Loucy (cell line): Measurements from ENCODE around the gene GRIN3B.
A peak's percentile ranks its signal among the peaks of the same experiment; 100 is the strongest.
"Not testable (repeated sequence)": the region's sequence is repeated elsewhere in the genome, so short reads cannot be mapped to it uniquely, and the experiment has no call there.

Source experiments
- H2AFZ ChIP-seq: fragments of 200-600 bp; sonication (generic); 2 replicates; pipeline ENCODE4 v1.6.0; 2016; ENCODE audit warnings: antibody characterized with exemption, mild to moderate bottlenecking, low read length, moderate library complexity
- H3F3A ChIP-seq: fragments of 200-600 bp; 2 replicates; pipeline ENCODE4 v1.6.0; 2016; ENCODE audit warnings: antibody characterized with exemption, low read depth, mild to moderate bottlenecking
- H3K27me3 ChIP-seq: fragments of 200-600 bp; sonication (generic); 2 replicates; pipeline ENCODE4 v1.6.1; 2014; ENCODE audit warnings: low read length, mild to moderate bottlenecking; ENCODE audit not compliant: insufficient read depth, poor library complexity, severe bottlenecking
- H3K36me3 ChIP-seq: fragments of 200-600 bp; sonication (generic); 2 replicates; pipeline ENCODE4 v1.6.1; 2016; ENCODE audit warnings: low read length; ENCODE audit not compliant: insufficient read depth
- H3K4me1 ChIP-seq: fragments of 200-600 bp; sonication (generic); 2 replicates; pipeline ENCODE4 v1.5.1; 2014; ENCODE audit warnings: low read length, mild to moderate bottlenecking; ENCODE audit not compliant: insufficient read depth, poor library complexity, severe bottlenecking
- H3K4me2 ChIP-seq: fragments of 200-600 bp; sonication (generic); 2 replicates; pipeline ENCODE4 v1.6.0; 2014; ENCODE audit warnings: antibody characterized with exemption, low read length, low read depth, mild to moderate bottlenecking; ENCODE audit not compliant: poor library complexity, severe bottlenecking
- H3K4me3 ChIP-seq: fragments of 200-600 bp; sonication (generic); 2 replicates; pipeline ENCODE4 v1.5.1; 2014; ENCODE audit warnings: low read length, mild to moderate bottlenecking, mixed read lengths; ENCODE audit not compliant: poor library complexity, severe bottlenecking
- H3K79me2 ChIP-seq: fragments of 200-600 bp; sonication (generic); 2 replicates; pipeline ENCODE4 v1.6.1; 2014; ENCODE audit warnings: low read length; ENCODE audit not compliant: insufficient read depth
- H3K9ac ChIP-seq: fragments of 200-600 bp; sonication (generic); 2 replicates; pipeline ENCODE4 v1.6.0; 2014; ENCODE audit warnings: mild to moderate bottlenecking, low read depth, low read length, moderate library complexity; ENCODE audit not compliant: poor library complexity, severe bottlenecking
- H3K9me2 ChIP-seq: fragments of 200-600 bp; sonication (generic); replicated peaks from 2 replicates; pipeline ENCODE4 v1.6.1; 2016; ENCODE audit warnings: low read depth, low read length, mixed read lengths
- H3K9me3 ChIP-seq: fragments of 200-600 bp; sonication (generic); 2 replicates; pipeline ENCODE4 v1.6.1; 2014; ENCODE audit warnings: mild to moderate bottlenecking, antibody characterized with exemption, low read length, low read depth; ENCODE audit not compliant: insufficient read depth
- H4K20me1 ChIP-seq: fragments of 200-600 bp; sonication (generic); 2 replicates; pipeline ENCODE4 v1.6.0; 2014; ENCODE audit warnings: antibody characterized with exemption, low read length, mild to moderate bottlenecking; ENCODE audit not compliant: insufficient read depth, poor library complexity, severe bottlenecking
- CTCF ChIP-seq: fragments of 200-600 bp; sonication (generic); conservative IDR thresholded peaks from 2 replicates; pipeline ENCODE4 v1.5.1; 2014; ENCODE audit warnings: mild to moderate bottlenecking, antibody characterized with exemption, low read length
- EZH2phosphoT487 ChIP-seq: fragments of 200-600 bp; IDR thresholded peaks from 2 replicates; pipeline ENCODE4 v1.6.1; 2018; ENCODE audit warnings: antibody characterized with exemption, mild to moderate bottlenecking, moderate library complexity, borderline replicate concordance

The GRIN3B gene

GRCh38 chr19:1019980-1020867, 20.0 kb downstream of the GRIN3B start:
- Histone ChIP-seq H4K20me1 (peaks cover 55% of the 10 kb centered on the region), H3K4me3 (peak overlapping the region; percentile 99), H2AFZ (no peak overlapping the region), H3K4me1 (peaks cover 26% of the 10 kb centered on the region), H3K9me2 (no peaks in the 10 kb centered on the region), H3K9ac (peak overlapping the region; percentile 97), H3K27me3 (peaks cover 4% of the 10 kb centered on the region), H3F3A (peaks cover 13% of the 10 kb centered on the region; the same call in 1 of the 2 replicates), H3K79me2 (peaks cover 57% of the 10 kb centered on the region), H3K4me2 (peak overlapping the region; percentile 97), H3K9me3 (no peaks in the 10 kb centered on the region), H3K36me3 (no peaks in the 10 kb centered on the region)
- TF ChIP-seq CTCF (no peak), EZH2phosphoT487 (no peak)

- peaks cover 4% of the 10 kb centered on the region for H3K27me3 ChIP-seq
- H3K36me3 ChIP-seq, result no peaks in the 10 kb centered on the region
- H3K9me2 ChIP-seq, result no peaks in the 10 kb centered on the region
- peaks cover 48% of the 10 kb centered on the region for H4K20me1 ChIP-seq
- H3F3A ChIP-seq, result peaks cover 15% of the 10 kb centered on the region; the same call in 1 of the 2 replicates
- H3K4me1 ChIP-seq, result peaks cover 26% of the 10 kb centered on the region
- H3K9me3 ChIP-seq, result no peaks in the 10 kb centered on the region
- peak within 1 kb of the TSS; percentile 97 for H3K4me2 ChIP-seq
- H3K4me3 ChIP-seq, result peak within 1 kb of the TSS; percentile 99
- peaks cover 50% of the 10 kb centered on the region for H3K79me2 ChIP-seq
- peak within 1 kb of the TSS; percentile 35; the same call in 1 of the 2 replicates for H2AFZ ChIP-seq
- H3K9ac ChIP-seq, result peak within 1 kb of the TSS; percentile 97
- TF ChIP-seq CTCF, result no peak
- no peak for TF ChIP-seq EZH2phosphoT487
Measured at GRCh38 chr19:1020868-1021425, 20.7 kb downstream of the GRIN3B start, which contains the start of gene TMEM259. TSS of gene TMEM259 (minus strand) at chr19:1021123. CDS start at chr19:1020996, 127 bp downstream.

GRCh38 chr19:1023883-1024188, 23.6 kb downstream of the GRIN3B start:
- H3K79me2 ChIP-seq, result peaks cover 46% of the 10 kb centered on the region
- H3K9me2 ChIP-seq, H3K9ac ChIP-seq, H3K4me3 ChIP-seq, H3K27me3 ChIP-seq, H3K4me1 ChIP-seq, H3K36me3 ChIP-seq, H3K4me2 ChIP-seq, H2AFZ ChIP-seq, H3K9me3 ChIP-seq: not testable (repeated sequence)
- peaks cover 40% of the 10 kb centered on the region for H4K20me1 ChIP-seq
- H3F3A ChIP-seq, result peaks cover 20% of the 10 kb centered on the region; the same call in 1 of the 2 replicates

- H3K36me3 ChIP-seq, H3K9me2 ChIP-seq, H3K4me3 ChIP-seq, H2AFZ ChIP-seq, H3K9me3 ChIP-seq, H3K4me2 ChIP-seq, H3K9ac ChIP-seq, H3K4me1 ChIP-seq, H3K27me3 ChIP-seq: not testable (repeated sequence)
- Histone ChIP-seq H4K20me1 (peaks cover 40% of the 10 kb centered on the region), H3K79me2 (peaks cover 46% of the 10 kb centered on the region), H3F3A (peaks cover 20% of the 10 kb centered on the region; the same call in 1 of the 2 replicates)
Measured at GRCh38 chr19:1025080-1025479, 24.9 kb downstream of the GRIN3B start.
